HCT116 (cell line): ENCODE measurements around the gene SECISBP2. TPM values are rescaled to one million over a fixed set of nuclear protein-coding genes. Genes with fewer than 3 reads are reported as not detected.

Source experiments
- ATAC-seq: fragments of 200-7000 bp; cut with Tn5 transposase; 2 replicates; pipeline ENCODE4 v1.9.1; 2020; ENCODE audit warnings: mild to moderate bottlenecking, moderate library complexity
- BruUV-seq: library from RNA; stranded (reverse); fragments of 400-500 nt; replicated peaks from 2 replicates; lab custom pipeline; 2021; lab: Mats Ljungman, UMichigan
- CTCF ChIA-PET: fragments of 300-600 bp; sonication (Branson Sonifier 250); formaldehyde crosslinking; loops from one replicate; lab custom pipeline; 2021; ENCODE audit warnings: antibody characterized with exemption; lab: Charles Lee
- POLR2A ChIA-PET: fragments of 300-600, 350-600 bp; sonication (Branson Sonifier 250); formaldehyde crosslinking; loops from one replicate; lab custom pipeline; 2021; ENCODE audit warnings: antibody characterized with exemption; lab: Charles Lee
- RAD21 ChIA-PET, 2 experiments: fragments of 300-600 bp; sonication (Branson Sonifier 250); formaldehyde crosslinking; loops; one replicate each; lab custom pipeline; 2023; ENCODE audit warnings: low total read pairs in 2 of 2; ENCODE audit not compliant: uncharacterized antibody in 2 of 2, unreplicated experiment in 2 of 2, low non-redundant PET in 1 of 2; lab: Charles Lee
- DNase-seq: peaks from one replicate; pipeline ENCODE4 v3.0.0-alpha.2; 2010; ENCODE audit warnings: low read depth, low spot score
- H2AFZ ChIP-seq: fragments of 200-600 bp; shearing (Covaris generic), sonication (generic); 2 replicates; pipeline ENCODE4 v1.6.1; 2017; ENCODE audit warnings: low read depth, mixed run types, mixed read lengths, antibody characterized with exemption, low read length; ENCODE audit not compliant: poor library complexity, severe bottlenecking
- H3K27ac ChIP-seq: 2 replicates; pipeline ENCODE4 v1.5.1; 2012; ENCODE audit warnings: low read depth, low read length
- H3K27me3 ChIP-seq: fragments of 200-600 bp; sonication (generic); 2 replicates; pipeline ENCODE4 v1.6.1; 2016; ENCODE audit warnings: mixed run types, low read length, mixed read lengths; ENCODE audit not compliant: insufficient read depth
- H3K36me3 ChIP-seq, 2 experiments: fragments of 200-500 bp in 1 of 2; fragments of 200-600 bp in 1 of 2; sonication (Bioruptor generic) in 1 of 2; sonication (generic) in 1 of 2; 2 replicates each; pipeline versions ENCODE4 v1.5.1 to v1.6.1; 2014 to 2016; ENCODE audit warnings: low read length in 2 of 2, inconsistent platforms in 1 of 2, mixed read lengths in 1 of 2, mixed run types in 1 of 2; ENCODE audit not compliant: insufficient read depth in 2 of 2, control insufficient read depth in 1 of 2
- H3K4me1 ChIP-seq, 2 experiments: fragments of 200-600 bp in 1 of 2; sonication (generic) in 1 of 2; 2 replicates each; pipeline versions ENCODE4 v1.5.1 to v1.6.1; 2012 to 2017; ENCODE audit warnings: low read length in 2 of 2, inconsistent platforms in 1 of 2, mild to moderate bottlenecking in 1 of 2, mixed read lengths in 1 of 2, mixed run types in 1 of 2, moderate library complexity in 1 of 2; ENCODE audit not compliant: insufficient read depth in 2 of 2, control insufficient read depth in 1 of 2
- H3K4me2 ChIP-seq: fragments of 200-600 bp; sonication (generic); 2 replicates; pipeline ENCODE4 v1.6.1; 2017; ENCODE audit warnings: mixed run types, low read length, mixed read lengths
- H3K4me3 ChIP-seq, 2 experiments: fragments of 200-600 bp in 1 of 2; sonication (generic) in 1 of 2; replicated peaks in 1 of 2; 2 replicates each; pipeline ENCODE4 v1.5.1; 2011 to 2016; ENCODE audit warnings: low read length in 2 of 2, control low read depth in 1 of 2, low read depth in 1 of 2, mild to moderate bottlenecking in 1 of 2, mixed read lengths in 1 of 2, mixed run types in 1 of 2
- H3K79me2 ChIP-seq: fragments of 200-600 bp; sonication (generic); 2 replicates; pipeline ENCODE4 v1.6.1; 2017; ENCODE audit warnings: mild to moderate bottlenecking, mixed run types, low read length, moderate library complexity, mixed read lengths; ENCODE audit not compliant: insufficient read depth
- H3K9ac ChIP-seq: fragments of 200-600 bp; sonication (generic); 2 replicates; pipeline ENCODE4 v1.6.1; 2016; ENCODE audit warnings: low read length, mixed read lengths
- H3K9me2 ChIP-seq: fragments of 200-600 bp; sonication (generic), shearing (Covaris generic); 2 replicates; pipeline ENCODE4 v1.6.1; 2017; ENCODE audit warnings: mixed run types, mild to moderate bottlenecking, moderate library complexity; ENCODE audit not compliant: insufficient read depth
- H3K9me3 ChIP-seq, 2 experiments: fragments of 200-500 bp in 1 of 2; fragments of 200-600 bp in 1 of 2; sonication (Bioruptor generic) in 1 of 2; sonication (generic) in 1 of 2; 2 replicates each; pipeline ENCODE4 v1.6.1; 2014 to 2017; ENCODE audit warnings: low read length in 2 of 2, mixed read lengths in 2 of 2, inconsistent platforms in 1 of 2, low read depth in 1 of 2, mild to moderate bottlenecking in 1 of 2, mixed run types in 1 of 2, moderate library complexity in 1 of 2; ENCODE audit not compliant: control insufficient read depth in 1 of 2, insufficient read depth in 1 of 2
- H4K20me1 ChIP-seq: fragments of 200-600 bp; sonication (generic), shearing (Covaris generic); 2 replicates; pipeline ENCODE4 v1.6.1; 2017; ENCODE audit warnings: mixed run types, mild to moderate bottlenecking, moderate library complexity; ENCODE audit not compliant: insufficient read depth
- CTCF ChIP-seq, 3 experiments: fragments of 200-600 bp in 1 of 3; sonication (generic) in 1 of 3; IDR thresholded peaks in 2 of 3; conservative IDR thresholded peaks in 1 of 3; 2 replicates each; pipeline ENCODE4 v1.5.1; 2012 to 2017; ENCODE audit warnings: low read depth in 2 of 3, low read length in 2 of 3, antibody characterized with exemption in 1 of 3, borderline replicate concordance in 1 of 3, control low read depth in 1 of 3, mild to moderate bottlenecking in 1 of 3, mixed read lengths in 1 of 3, mixed run types in 1 of 3, moderate library complexity in 1 of 3; ENCODE audit not compliant: insufficient read depth in 1 of 3
- EGR1 ChIP-seq: IDR thresholded peaks from 2 replicates; pipeline ENCODE4 v1.6.1; 2012; ENCODE audit warnings: low read depth
- EZH2phosphoT487 ChIP-seq: fragments of 200-600 bp; IDR thresholded peaks from 2 replicates; pipeline ENCODE4 v1.6.1; 2018; ENCODE audit warnings: antibody characterized with exemption, borderline replicate concordance
- FOSL1 ChIP-seq: IDR thresholded peaks from 2 replicates; pipeline ENCODE4 v1.6.1; 2012; ENCODE audit warnings: low read depth
- SP1 ChIP-seq: IDR thresholded peaks from 2 replicates; pipeline ENCODE4 v1.6.1; 2012; ENCODE audit warnings: low read depth
- SRF ChIP-seq: IDR thresholded peaks from 2 replicates; pipeline ENCODE4 v1.6.1; 2012; ENCODE audit warnings: low read depth
- YY1 ChIP-seq: IDR thresholded peaks from 2 replicates; pipeline ENCODE4 v1.6.1; 2011; ENCODE audit warnings: low read length, low read depth, moderate library complexity, mild to moderate bottlenecking; ENCODE audit not compliant: insufficient replicate concordance; ENCODE audit errors: extremely low read depth
- ZNF274 ChIP-seq: fragments of 200-500 bp; sonication (Bioruptor generic); IDR thresholded peaks from 2 replicates; pipeline ENCODE4 v1.6.1; 2014; ENCODE audit warnings: mild to moderate bottlenecking, low read depth, low read length, inconsistent platforms
- intact Hi-C: fragments of 100-400 bp; cut with micrococcal nuclease; formaldehyde crosslinking; loops from 2 replicates; pipeline ENCODE4 v1.10.0; 2022
- total RNA-seq: library from RNA; stranded (reverse); gene quantifications from one replicate; pipeline ENCODE4 v1.2.1, GENCODE V29; 2021; ENCODE audit not compliant: unreplicated experiment
- TF ChIP-seq, protein P1 (sequence below): IDR thresholded peaks from 2 replicates; pipeline ENCODE4 v1.6.1; 2012; ENCODE audit warnings: low read depth
- TF ChIP-seq, protein P2 (sequence below): IDR thresholded peaks from 2 replicates; pipeline ENCODE4 v1.6.1; 2011; ENCODE audit warnings: mild to moderate bottlenecking, low read length, moderate library complexity; ENCODE audit not compliant: insufficient replicate concordance; ENCODE audit errors: extremely low read depth

The SECISBP2 gene
- total RNA-seq, 1 experiment from 2014 or later: 41.6 TPM

DNA sequence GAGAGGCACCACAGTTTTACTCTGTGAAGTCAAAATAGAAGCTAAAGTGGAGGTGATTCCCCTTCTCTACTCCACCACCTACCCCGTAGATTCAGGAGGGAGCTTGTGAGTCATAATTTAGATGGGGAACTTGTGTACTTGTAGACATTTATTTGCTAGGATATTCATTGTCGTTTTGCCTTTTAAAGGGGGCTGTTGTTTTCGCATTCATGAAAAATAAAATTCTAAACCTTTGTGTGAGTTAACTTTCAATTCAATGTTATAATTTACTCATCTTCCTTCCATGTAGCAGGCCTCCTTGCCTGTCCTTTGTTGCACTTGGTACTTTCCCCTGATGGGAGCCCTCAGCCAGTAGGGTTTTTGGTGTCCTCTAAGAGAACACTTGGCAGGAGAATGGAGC, 22.0 kb downstream of the SECISBP2 start:
- Histone ChIP-seq H4K20me1 (no peaks in the 10 kb centered on the region), H3K36me3 (peaks cover 14 to 40% of the 10 kb centered on the region in 2 experiments), H3K27me3 (no peaks in the 10 kb centered on the region), H3K4me1 (no peaks in the 10 kb centered on the region), H3K27ac (no peak overlapping the region), H3K79me2 (no peaks in the 10 kb centered on the region), H3K9me2 (no peaks in the 10 kb centered on the region), H2AFZ (no peak overlapping the region), H3K4me2 (no peak overlapping the region), H3K9me3 (no peaks in the 10 kb centered on the region), H3K4me3 (no peak overlapping the region), H3K9ac (no peak overlapping the region)
- BruUV-seq: no TSS peak
- POLR2A ChIA-PET: no interaction called here
- no peak for TF ChIP-seq EGR1
- no peak for TF ChIP-seq SRF
- intact Hi-C loops: no loop called here
- RAD21 ChIA-PET: no interaction called here
- ATAC-seq (no peak), DNase-seq (no peak)
- CTCF ChIA-PET: no interaction called here

DNA sequence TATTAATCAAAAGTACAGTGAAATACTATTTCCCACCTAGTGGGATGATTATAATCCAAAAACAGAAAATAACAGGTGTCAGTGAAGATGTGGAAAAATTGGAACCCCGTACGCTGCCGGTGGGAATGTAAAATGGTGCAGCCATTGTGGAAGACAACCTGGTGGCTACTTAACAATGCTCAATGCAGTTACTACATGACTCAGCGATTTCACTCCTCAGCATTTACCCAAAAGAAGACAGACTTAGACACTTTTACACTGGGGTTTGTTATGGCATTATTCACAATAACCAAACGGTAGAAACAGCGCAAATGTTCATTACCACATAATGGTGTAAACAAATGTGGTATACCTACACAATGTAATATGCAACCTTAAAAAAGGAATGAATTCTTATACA, 23.9 kb downstream of the SECISBP2 start:
- intact Hi-C loops: no loop called here
- H3K9me3 ChIP-seq: no peaks in the 10 kb centered on the region
- H3K4me3 ChIP-seq: no peak overlapping the region
- no peak overlapping the region for H3K9ac ChIP-seq
- H3K36me3 ChIP-seq: peaks cover 23 to 39% of the 10 kb centered on the region in 2 experiments
- DNase-seq (no peak), ATAC-seq (no peak)
- no peak overlapping the region for H3K4me2 ChIP-seq
- no peaks in the 10 kb centered on the region for H3K27me3 ChIP-seq
- no peaks in the 10 kb centered on the region for H3K79me2 ChIP-seq
- H3K9me2 ChIP-seq: no peaks in the 10 kb centered on the region
- H2AFZ ChIP-seq: no peak overlapping the region
- TF ChIP-seq YY1 (no peak), SRF (no peak), ZNF274 (no peak), SP1 (no peak), EZH2phosphoT487 (no peak), CTCF (IDR thresholded peaks at IDR 0.05 in 2 of 3, conservative IDR thresholded peaks at IDR 0.05 in 1 of 3; ENCODE audit: borderline replicate concordance in 1 of 3, insufficient read depth in 1 of 3, low read depth in 2 of 3, low read length in 2 of 3) (no peak), FOSL1 (no peak)
- TF ChIP-seq, protein P1, sequence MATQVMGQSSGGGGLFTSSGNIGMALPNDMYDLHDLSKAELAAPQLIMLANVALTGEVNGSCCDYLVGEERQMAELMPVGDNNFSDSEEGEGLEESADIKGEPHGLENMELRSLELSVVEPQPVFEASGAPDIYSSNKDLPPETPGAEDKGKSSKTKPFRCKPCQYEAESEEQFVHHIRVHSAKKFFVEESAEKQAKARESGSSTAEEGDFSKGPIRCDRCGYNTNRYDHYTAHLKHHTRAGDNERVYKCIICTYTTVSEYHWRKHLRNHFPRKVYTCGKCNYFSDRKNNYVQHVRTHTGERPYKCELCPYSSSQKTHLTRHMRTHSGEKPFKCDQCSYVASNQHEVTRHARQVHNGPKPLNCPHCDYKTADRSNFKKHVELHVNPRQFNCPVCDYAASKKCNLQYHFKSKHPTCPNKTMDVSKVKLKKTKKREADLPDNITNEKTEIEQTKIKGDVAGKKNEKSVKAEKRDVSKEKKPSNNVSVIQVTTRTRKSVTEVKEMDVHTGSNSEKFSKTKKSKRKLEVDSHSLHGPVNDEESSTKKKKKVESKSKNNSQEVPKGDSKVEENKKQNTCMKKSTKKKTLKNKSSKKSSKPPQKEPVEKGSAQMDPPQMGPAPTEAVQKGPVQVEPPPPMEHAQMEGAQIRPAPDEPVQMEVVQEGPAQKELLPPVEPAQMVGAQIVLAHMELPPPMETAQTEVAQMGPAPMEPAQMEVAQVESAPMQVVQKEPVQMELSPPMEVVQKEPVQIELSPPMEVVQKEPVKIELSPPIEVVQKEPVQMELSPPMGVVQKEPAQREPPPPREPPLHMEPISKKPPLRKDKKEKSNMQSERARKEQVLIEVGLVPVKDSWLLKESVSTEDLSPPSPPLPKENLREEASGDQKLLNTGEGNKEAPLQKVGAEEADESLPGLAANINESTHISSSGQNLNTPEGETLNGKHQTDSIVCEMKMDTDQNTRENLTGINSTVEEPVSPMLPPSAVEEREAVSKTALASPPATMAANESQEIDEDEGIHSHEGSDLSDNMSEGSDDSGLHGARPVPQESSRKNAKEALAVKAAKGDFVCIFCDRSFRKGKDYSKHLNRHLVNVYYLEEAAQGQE: no peak
- TF ChIP-seq, protein P2, sequence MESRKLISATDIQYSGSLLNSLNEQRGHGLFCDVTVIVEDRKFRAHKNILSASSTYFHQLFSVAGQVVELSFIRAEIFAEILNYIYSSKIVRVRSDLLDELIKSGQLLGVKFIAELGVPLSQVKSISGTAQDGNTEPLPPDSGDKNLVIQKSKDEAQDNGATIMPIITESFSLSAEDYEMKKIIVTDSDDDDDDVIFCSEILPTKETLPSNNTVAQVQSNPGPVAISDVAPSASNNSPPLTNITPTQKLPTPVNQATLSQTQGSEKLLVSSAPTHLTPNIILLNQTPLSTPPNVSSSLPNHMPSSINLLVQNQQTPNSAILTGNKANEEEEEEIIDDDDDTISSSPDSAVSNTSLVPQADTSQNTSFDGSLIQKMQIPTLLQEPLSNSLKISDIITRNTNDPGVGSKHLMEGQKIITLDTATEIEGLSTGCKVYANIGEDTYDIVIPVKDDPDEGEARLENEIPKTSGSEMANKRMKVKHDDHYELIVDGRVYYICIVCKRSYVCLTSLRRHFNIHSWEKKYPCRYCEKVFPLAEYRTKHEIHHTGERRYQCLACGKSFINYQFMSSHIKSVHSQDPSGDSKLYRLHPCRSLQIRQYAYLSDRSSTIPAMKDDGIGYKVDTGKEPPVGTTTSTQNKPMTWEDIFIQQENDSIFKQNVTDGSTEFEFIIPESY: no peak
- POLR2A ChIA-PET: no interaction called here
- no TSS peak for BruUV-seq
- CTCF ChIA-PET: no interaction called here
- H3K27ac ChIP-seq: no peak overlapping the region
- RAD21 ChIA-PET: no interaction called here
- no peaks in the 10 kb centered on the region for H3K4me1 ChIP-seq
- H4K20me1 ChIP-seq: no peaks in the 10 kb centered on the region
